ENCODE results near the gene MTHFD1L. TPM values are rescaled to one million over a fixed set of nuclear protein-coding genes. Genes with fewer than 3 reads are reported as not detected.
A peak's percentile ranks its signal among the peaks of the same experiment; 100 is the strongest.

MTHFD1L gene
- total and polyA plus RNA-seq, 2 donors, result 13.9 to 16.0 TPM

- Histone ChIP-seq H3K27ac (ENCODE audit: low read depth in 1 of 2, low read length in 1 of 2) (no peak overlapping the region), H3K4me3 (ENCODE audit: low read length in 2 of 2) (no peak overlapping the region), H3K27me3 (ENCODE audit: control insufficient read depth in 2 of 2, insufficient read depth in 1 of 2, low read length in 1 of 2) (no peaks in the 10 kb centered on the region), H3K36me3 (ENCODE audit: control insufficient read depth in 2 of 2, insufficient read depth in 2 of 2, low read length in 1 of 2) (peaks cover 7 to 26% of the 10 kb centered on the region in 2 donors), H3K9me3 (ENCODE audit: control insufficient read depth in 2 of 2, insufficient read depth in 1 of 2, low read length in 1 of 2) (no peaks in the 10 kb centered on the region), H3K4me1 (ENCODE audit: control insufficient read depth in 2 of 2, insufficient read depth in 2 of 2, low read length in 2 of 2) (no peaks in the 10 kb centered on the region)
- WGBS, result 77% methylated on average over 6 of the region's 6 CpGs
- DNase-seq (ENCODE audit: low read depth in 6 of 9, low spot score in 9 of 9), result peak; percentile 19 to 74 (median 50)
These were observed 149.1 kb downstream of the MTHFD1L start for GRCh38 chr6:151014404-151015100.

- Histone ChIP-seq H3K27ac (ENCODE audit: low read depth in 1 of 2, low read length in 1 of 2) (no peak overlapping the region), H3K4me3 (ENCODE audit: low read length in 2 of 2) (no peak overlapping the region), H3K4me1 (ENCODE audit: control insufficient read depth in 2 of 2, insufficient read depth in 2 of 2, low read length in 2 of 2) (no peaks in the 10 kb centered on the region), H3K36me3 (ENCODE audit: control insufficient read depth in 2 of 2, insufficient read depth in 2 of 2, low read length in 1 of 2) (peaks cover 7 to 26% of the 10 kb centered on the region in 2 donors), H3K9me3 (ENCODE audit: control insufficient read depth in 2 of 2, insufficient read depth in 1 of 2, low read length in 1 of 2) (no peaks in the 10 kb centered on the region), H3K27me3 (ENCODE audit: control insufficient read depth in 2 of 2, insufficient read depth in 1 of 2, low read length in 1 of 2) (no peaks in the 10 kb centered on the region)
- 88% methylated on average over 12 of the region's 12 CpGs for WGBS
- DNase-seq (ENCODE audit: low read depth in 6 of 9, low spot score in 9 of 9), result no peak
These were observed 149.7 kb downstream of the MTHFD1L start for GRCh38 chr6:151015101-151015700.

- 98% methylated on average over 6 of the region's 6 CpGs for WGBS
- no peak overlapping the region for H3K27ac ChIP-seq (ENCODE audit: low read depth in 1 of 2, low read length in 1 of 2)
These were observed 150.6 kb downstream of the MTHFD1L start for GRCh38 chr6:151016107-151016506.

GRCh38 chr6:151018046-151018445 is 152.5 kb downstream of the MTHFD1L start:
- Histone ChIP-seq H3K4me3 (ENCODE audit: low read length in 2 of 2) (no peak overlapping the region), H3K9me3 (ENCODE audit: control insufficient read depth in 2 of 2, insufficient read depth in 1 of 2, low read length in 1 of 2) (no peaks in the 10 kb centered on the region), H3K27me3 (ENCODE audit: control insufficient read depth in 2 of 2, insufficient read depth in 1 of 2, low read length in 1 of 2) (no peaks in the 10 kb centered on the region), H3K4me1 (ENCODE audit: control insufficient read depth in 2 of 2, insufficient read depth in 2 of 2, low read length in 2 of 2) (no peaks in the 10 kb centered on the region), H3K27ac (ENCODE audit: low read depth in 1 of 2, low read length in 1 of 2) (no peak overlapping the region), H3K36me3 (ENCODE audit: control insufficient read depth in 2 of 2, insufficient read depth in 2 of 2, low read length in 1 of 2) (peaks cover 4 to 23% of the 10 kb centered on the region in 2 donors)
- no peak for DNase-seq (ENCODE audit: low read depth in 6 of 9, low spot score in 9 of 9)
- WGBS, result 85% methylated on average over 8 of the region's 8 CpGs

More at GRCh38 chr6:151016107-151016506, 150.6 kb downstream of the MTHFD1L start:
- no peaks in the 10 kb centered on the region for H3K4me1 ChIP-seq (ENCODE audit: control insufficient read depth in 2 of 2, insufficient read depth in 2 of 2, low read length in 2 of 2)
- no peaks in the 10 kb centered on the region for H3K9me3 ChIP-seq (ENCODE audit: control insufficient read depth in 2 of 2, insufficient read depth in 1 of 2, low read length in 1 of 2)
- H3K4me3 ChIP-seq (ENCODE audit: low read length in 2 of 2), result no peak overlapping the region
- no peak for DNase-seq (ENCODE audit: low read depth in 6 of 9, low spot score in 9 of 9)
- no peaks in the 10 kb centered on the region for H3K27me3 ChIP-seq (ENCODE audit: control insufficient read depth in 2 of 2, insufficient read depth in 1 of 2, low read length in 1 of 2)
- peaks cover 7 to 26% of the 10 kb centered on the region in 2 donors for H3K36me3 ChIP-seq (ENCODE audit: control insufficient read depth in 2 of 2, insufficient read depth in 2 of 2, low read length in 1 of 2)

GRCh38 chr6:151018911-151019782 is 153.6 kb downstream of the MTHFD1L start:
- Histone ChIP-seq H3K9me3 (ENCODE audit: control insufficient read depth in 2 of 2, insufficient read depth in 1 of 2, low read length in 1 of 2) (no peaks in the 10 kb centered on the region), H3K36me3 (ENCODE audit: control insufficient read depth in 2 of 2, insufficient read depth in 2 of 2, low read length in 1 of 2) (peaks cover 3 to 24% of the 10 kb centered on the region in 2 donors), H3K27ac (ENCODE audit: low read depth in 1 of 2, low read length in 1 of 2) (no peak overlapping the region)

GRCh38 chr6:151021896-151022295 is 156.4 kb downstream of the MTHFD1L start:
- Histone ChIP-seq H3K27ac (ENCODE audit: low read depth in 1 of 2, low read length in 1 of 2) (no peak overlapping the region), H3K9me3 (ENCODE audit: control insufficient read depth in 2 of 2, insufficient read depth in 1 of 2, low read length in 1 of 2) (no peaks in the 10 kb centered on the region), H3K27me3 (ENCODE audit: control insufficient read depth in 2 of 2, insufficient read depth in 1 of 2, low read length in 1 of 2) (no peaks in the 10 kb centered on the region), H3K36me3 (ENCODE audit: control insufficient read depth in 2 of 2, insufficient read depth in 2 of 2, low read length in 1 of 2) (peaks cover 2 to 22% of the 10 kb centered on the region in 2 donors), H3K4me3 (ENCODE audit: low read length in 2 of 2) (no peak overlapping the region), H3K4me1 (ENCODE audit: control insufficient read depth in 2 of 2, insufficient read depth in 2 of 2, low read length in 2 of 2) (no peaks in the 10 kb centered on the region)
- no peak for DNase-seq (ENCODE audit: low read depth in 6 of 9, low spot score in 9 of 9)
- WGBS, result 92% methylated on average over 4 of the region's 4 CpGs

More at GRCh38 chr6:151018911-151019782, 153.6 kb downstream of the MTHFD1L start:
- no peaks in the 10 kb centered on the region for H3K4me1 ChIP-seq (ENCODE audit: control insufficient read depth in 2 of 2, insufficient read depth in 2 of 2, low read length in 2 of 2)
- 88% methylated on average over 7 of the region's 7 CpGs for WGBS
- H3K4me3 ChIP-seq (ENCODE audit: low read length in 2 of 2), result no peak overlapping the region
- no peak for DNase-seq (ENCODE audit: low read depth in 6 of 9, low spot score in 9 of 9)
- H3K27me3 ChIP-seq (ENCODE audit: control insufficient read depth in 2 of 2, insufficient read depth in 1 of 2, low read length in 1 of 2), result no peaks in the 10 kb centered on the region

GRCh38 chr6:151022492-151022891 is 157.0 kb downstream of the MTHFD1L start:
- Histone ChIP-seq H3K27ac (ENCODE audit: low read depth in 1 of 2, low read length in 1 of 2) (no peak overlapping the region), H3K4me3 (ENCODE audit: low read length in 2 of 2) (no peak overlapping the region), H3K4me1 (ENCODE audit: control insufficient read depth in 2 of 2, insufficient read depth in 2 of 2, low read length in 2 of 2) (no peaks in the 10 kb centered on the region), H3K9me3 (ENCODE audit: control insufficient read depth in 2 of 2, insufficient read depth in 1 of 2, low read length in 1 of 2) (no peaks in the 10 kb centered on the region), H3K27me3 (ENCODE audit: control insufficient read depth in 2 of 2, insufficient read depth in 1 of 2, low read length in 1 of 2) (no peaks in the 10 kb centered on the region), H3K36me3 (ENCODE audit: control insufficient read depth in 2 of 2, insufficient read depth in 2 of 2, low read length in 1 of 2) (peaks cover 0 to 20% of the 10 kb centered on the region in 2 donors)
- over 99% methylated on average over 3 of the region's 3 CpGs for WGBS
- DNase-seq (ENCODE audit: low read depth in 6 of 9, low spot score in 9 of 9), result no peak

- no peaks in the 10 kb centered on the region for H3K9me3 ChIP-seq (ENCODE audit: control insufficient read depth in 2 of 2, insufficient read depth in 1 of 2, low read length in 1 of 2)
- H3K4me1 ChIP-seq (ENCODE audit: control insufficient read depth in 2 of 2, insufficient read depth in 2 of 2, low read length in 2 of 2), result no peaks in the 10 kb centered on the region
- H3K36me3 ChIP-seq (ENCODE audit: control insufficient read depth in 2 of 2, insufficient read depth in 2 of 2, low read length in 1 of 2), result peaks cover 0 to 20% of the 10 kb centered on the region in 2 donors
- DNase-seq (ENCODE audit: low read depth in 6 of 9, low spot score in 9 of 9), result no peak
- H3K4me3 ChIP-seq (ENCODE audit: low read length in 2 of 2), result no peak overlapping the region
- H3K27me3 ChIP-seq (ENCODE audit: control insufficient read depth in 2 of 2, insufficient read depth in 1 of 2, low read length in 1 of 2), result no peaks in the 10 kb centered on the region
- WGBS, result 97% methylated on average over 5 of the region's 5 CpGs
- no peak overlapping the region for H3K27ac ChIP-seq (ENCODE audit: low read depth in 1 of 2, low read length in 1 of 2)
These were observed 157.8 kb downstream of the MTHFD1L start for GRCh38 chr6:151023342-151023741.

- H3K9me3 ChIP-seq (ENCODE audit: control insufficient read depth in 2 of 2, insufficient read depth in 1 of 2, low read length in 1 of 2), result no peaks in the 10 kb centered on the region
- no peak for DNase-seq (ENCODE audit: low read depth in 6 of 9, low spot score in 9 of 9)
- no peak overlapping the region for H3K4me3 ChIP-seq (ENCODE audit: low read length in 2 of 2)
- no peak overlapping the region for H3K27ac ChIP-seq (ENCODE audit: low read depth in 1 of 2, low read length in 1 of 2)
- 98% methylated on average over 7 of the region's 7 CpGs for WGBS
- H3K4me1 ChIP-seq (ENCODE audit: control insufficient read depth in 2 of 2, insufficient read depth in 2 of 2, low read length in 2 of 2), result no peaks in the 10 kb centered on the region
- peaks cover 0 to 15% of the 10 kb centered on the region in 2 donors for H3K36me3 ChIP-seq (ENCODE audit: control insufficient read depth in 2 of 2, insufficient read depth in 2 of 2, low read length in 1 of 2)
- H3K27me3 ChIP-seq (ENCODE audit: control insufficient read depth in 2 of 2, insufficient read depth in 1 of 2, low read length in 1 of 2), result no peaks in the 10 kb centered on the region
These were observed 159.1 kb downstream of the MTHFD1L start for GRCh38 chr6:151024597-151024996.

All from thymus (tissue), 11 donors.